Hematopoietic multipotent progenitor cell treated with erythropoietin and hydrocortisone succinate and interleukin-3 and kit ligand, for 15 days (in vitro differentiated cells): ENCODE measurements around the gene RASSF7.

ENCODE experiments used
- DNase-seq: peaks from one replicate; pipeline ENCODE4 v3.0.0-alpha.2; 2015; ENCODE audit warnings: low spot score

RASSF7 gene

GRCh38 chr11:567011-567628, 6.3 kb downstream of the RASSF7 start:
- no peak for DNase-seq

- DNase-seq: no peak
These were observed 7.0 kb downstream of the RASSF7 start for GRCh38 chr11:567629-568292.

- DNase-seq: peak; percentile 93
These were observed 7.8 kb downstream of the RASSF7 start for GRCh38 chr11:568306-569157.

GRCh38 chr11:569158-569885, 8.6 kb downstream of the RASSF7 start:
- DNase-seq: no peak

- DNase-seq: no peak
These were observed 11.0 kb downstream of the RASSF7 start for GRCh38 chr11:571802-572185.

- DNase-seq: no peak
These were observed 12.5 kb downstream of the RASSF7 start for GRCh38 chr11:573146-573759.

GRCh38 chr11:574031-574570, 13.3 kb downstream of the RASSF7 start:
- peak; percentile 32 for DNase-seq

GRCh38 chr11:574632-575312, 14.0 kb downstream of the RASSF7 start:
- DNase-seq: peak; percentile 27

GRCh38 chr11:575313-575995, 14.7 kb downstream of the RASSF7 start:
- DNase-seq: no peak

- peak; percentile 95 for DNase-seq
These were observed 15.4 kb downstream of the RASSF7 start, which contains the start of gene PHRF1 for GRCh38 chr11:575996-576768. TSS of gene PHRF1 (plus strand) at chr11:576470. CDS start at chr11:581513, 5,043 bp downstream.

- no peak for DNase-seq
These were observed 16.2 kb downstream of the RASSF7 start for GRCh38 chr11:576811-577610.

- no peak for DNase-seq
These were observed 16.8 kb downstream of the RASSF7 start for GRCh38 chr11:577611-577894.

GRCh38 chr11:578276-579035, 17.7 kb downstream of the RASSF7 start:
- DNase-seq: no peak

- DNase-seq: no peak
These were observed 19.2 kb downstream of the RASSF7 start for GRCh38 chr11:579830-580601.

GRCh38 chr11:581342-581741, 20.6 kb downstream of the RASSF7 start:
- DNase-seq: no peak

GRCh38 chr11:581752-582151, 21.0 kb downstream of the RASSF7 start:
- DNase-seq: no peak

GRCh38 chr11:584287-584686, 23.5 kb downstream of the RASSF7 start:
- DNase-seq: no peak
